AG04449 (cell line): Measurements from ENCODE around the gene GPER1.

ENCODE experiments used
- CTCF ChIA-PET: fragments of 350-600 bp; formaldehyde crosslinking; extraction: SDS; loops from one replicate; lab custom pipeline; 2021; ENCODE audit warnings: antibody characterized with exemption; lab: Yijun Ruan, JAX
- POLR2A ChIA-PET: fragments of 400-600, 350-600 bp; formaldehyde crosslinking; extraction: SDS; loops from one replicate; lab custom pipeline; 2020; ENCODE audit warnings: antibody characterized with exemption, inconsistent platforms; lab: Yijun Ruan, JAX
- DNase-seq: peaks from one replicate; pipeline ENCODE4 v3.0.0-alpha.2; 2010; ENCODE audit warnings: low read depth, low spot score
- H3K4me3 ChIP-seq: 2 replicates; pipeline ENCODE4 v1.5.1; 2011; ENCODE audit warnings: low read depth, mild to moderate bottlenecking, control low read depth, low read length
- TF ChIP-seq, protein P1 (sequence below): IDR thresholded peaks from one replicate; pipeline ENCODE4 v1.5.1; 2011; ENCODE audit warnings: mild to moderate bottlenecking, moderate library complexity, low read length, control low read depth, inconsistent platforms; ENCODE audit not compliant: insufficient read depth; ENCODE audit errors: missing control alignments

Gene GPER1

DNA sequence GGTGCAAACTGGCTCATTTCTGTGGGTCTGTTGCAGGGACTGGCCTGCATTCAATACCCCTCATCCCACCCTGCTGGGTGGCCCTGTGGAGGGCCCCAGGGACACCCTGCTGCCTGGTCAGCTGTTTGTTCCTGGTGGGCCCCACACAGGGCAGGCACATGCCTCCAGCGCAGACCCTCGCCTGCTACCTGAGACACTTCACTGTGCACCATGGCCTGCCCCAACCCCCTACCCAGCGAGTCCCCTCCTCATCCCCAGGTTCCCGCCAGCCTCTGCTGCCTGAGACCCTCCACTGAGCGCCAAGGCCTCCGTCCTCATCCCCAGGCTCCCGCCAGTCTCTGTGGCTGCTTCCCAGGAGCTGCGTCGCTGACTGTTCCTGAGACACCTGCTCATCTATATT is 26.7 kb upstream of the GPER1 start:
- no peak overlapping the region for H3K4me3 ChIP-seq
- TF ChIP-seq, protein P1, sequence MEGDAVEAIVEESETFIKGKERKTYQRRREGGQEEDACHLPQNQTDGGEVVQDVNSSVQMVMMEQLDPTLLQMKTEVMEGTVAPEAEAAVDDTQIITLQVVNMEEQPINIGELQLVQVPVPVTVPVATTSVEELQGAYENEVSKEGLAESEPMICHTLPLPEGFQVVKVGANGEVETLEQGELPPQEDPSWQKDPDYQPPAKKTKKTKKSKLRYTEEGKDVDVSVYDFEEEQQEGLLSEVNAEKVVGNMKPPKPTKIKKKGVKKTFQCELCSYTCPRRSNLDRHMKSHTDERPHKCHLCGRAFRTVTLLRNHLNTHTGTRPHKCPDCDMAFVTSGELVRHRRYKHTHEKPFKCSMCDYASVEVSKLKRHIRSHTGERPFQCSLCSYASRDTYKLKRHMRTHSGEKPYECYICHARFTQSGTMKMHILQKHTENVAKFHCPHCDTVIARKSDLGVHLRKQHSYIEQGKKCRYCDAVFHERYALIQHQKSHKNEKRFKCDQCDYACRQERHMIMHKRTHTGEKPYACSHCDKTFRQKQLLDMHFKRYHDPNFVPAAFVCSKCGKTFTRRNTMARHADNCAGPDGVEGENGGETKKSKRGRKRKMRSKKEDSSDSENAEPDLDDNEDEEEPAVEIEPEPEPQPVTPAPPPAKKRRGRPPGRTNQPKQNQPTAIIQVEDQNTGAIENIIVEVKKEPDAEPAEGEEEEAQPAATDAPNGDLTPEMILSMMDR, result no peak
- ChIA-PET CTCF (interaction anchor here (0.8 to 14.2 kb wide), 7 partner anchors 8 to 76 kb away, joined by 3 to 558 read pairs (median 4); partner anchors contain the start of gene GPR146), POLR2A (no interaction called here)
- no peak for DNase-seq

DNA sequence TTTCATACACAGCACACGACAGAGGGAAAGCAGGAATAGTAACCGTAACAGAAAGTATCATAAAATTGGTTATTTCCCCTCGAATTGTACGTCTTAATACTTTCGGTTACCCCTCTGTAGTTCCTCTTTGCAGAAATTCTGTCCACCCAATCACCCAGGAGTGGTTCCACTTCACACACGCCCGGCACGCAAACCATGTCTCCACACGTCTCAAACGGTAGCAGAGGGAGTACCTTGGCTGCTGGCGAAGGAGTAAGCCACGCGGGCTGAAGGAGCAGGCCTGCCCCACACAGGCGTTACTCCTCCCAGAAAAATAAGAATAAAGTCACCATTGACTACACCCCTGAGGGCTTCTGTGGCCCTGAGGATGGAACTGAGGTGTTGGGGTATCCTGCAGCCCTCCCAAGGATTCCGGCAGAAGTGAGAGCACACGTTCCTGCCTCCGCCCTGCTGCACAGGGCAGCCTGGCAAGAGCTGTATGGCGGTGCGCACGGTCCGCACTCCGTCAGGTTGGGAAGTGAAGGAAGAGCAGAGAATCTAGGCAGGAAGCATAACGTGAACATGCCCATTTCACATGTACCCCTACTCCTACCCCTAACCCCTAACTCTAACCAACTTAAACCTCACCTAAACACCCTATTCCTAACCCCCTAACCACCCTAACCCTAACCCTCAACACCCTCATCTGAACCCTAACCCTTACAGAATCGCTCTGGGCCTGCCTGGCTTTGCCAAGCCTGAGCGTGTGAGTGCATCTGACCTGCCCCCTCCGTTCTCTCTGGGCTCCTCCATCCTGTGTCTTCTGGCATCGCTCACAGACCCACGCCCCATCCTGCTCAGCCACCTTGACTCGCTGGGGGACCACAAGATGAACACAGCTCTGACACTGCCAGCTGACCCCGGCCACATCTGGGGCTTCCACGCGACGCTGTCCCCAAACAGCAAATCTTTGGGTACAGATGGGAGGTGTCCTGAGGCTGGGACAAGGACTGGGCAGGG is 25.3 kb upstream of the GPER1 start:
- CTCF ChIA-PET, result interaction anchor here (1.0 to 14.2 kb wide), 4 partner anchors 8 to 89 kb away, joined by 3 to 558 read pairs (median 28); no protein-coding TSS in a partner anchor
- H3K4me3 ChIP-seq, result no peak overlapping the region
- POLR2A ChIA-PET, result no interaction called here
- DNase-seq, result no peak
- TF ChIP-seq, protein P1, result no peak

DNA sequence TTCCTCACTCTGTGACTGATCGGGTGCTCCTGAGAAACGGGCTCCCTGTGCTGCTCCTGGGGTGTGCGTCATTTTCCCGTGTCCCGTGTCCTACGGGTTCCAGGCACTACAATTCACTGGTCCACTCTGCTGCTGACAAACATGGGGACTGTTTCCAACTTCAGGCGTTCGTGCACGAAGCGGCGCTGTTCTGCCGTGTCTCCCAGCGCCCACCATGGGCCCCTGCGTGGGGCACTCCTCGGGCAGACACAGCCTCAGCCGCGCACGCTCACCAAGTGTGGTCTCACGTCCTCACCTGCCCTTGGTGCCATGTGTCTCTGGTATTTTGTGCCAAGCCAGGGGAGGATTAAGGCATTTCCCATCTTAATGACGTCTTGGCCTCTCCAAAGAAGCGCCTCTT is 24.6 kb upstream of the GPER1 start:
- H3K4me3 ChIP-seq, result no peak overlapping the region
- CTCF ChIA-PET, result interaction anchor here (1.0 to 14.2 kb wide), 4 partner anchors 9 to 90 kb away, joined by 3 to 558 read pairs (median 69); no protein-coding TSS in a partner anchor
- POLR2A ChIA-PET, result no interaction called here
- DNase-seq, result no peak
- TF ChIP-seq, protein P1, result no peak

DNA sequence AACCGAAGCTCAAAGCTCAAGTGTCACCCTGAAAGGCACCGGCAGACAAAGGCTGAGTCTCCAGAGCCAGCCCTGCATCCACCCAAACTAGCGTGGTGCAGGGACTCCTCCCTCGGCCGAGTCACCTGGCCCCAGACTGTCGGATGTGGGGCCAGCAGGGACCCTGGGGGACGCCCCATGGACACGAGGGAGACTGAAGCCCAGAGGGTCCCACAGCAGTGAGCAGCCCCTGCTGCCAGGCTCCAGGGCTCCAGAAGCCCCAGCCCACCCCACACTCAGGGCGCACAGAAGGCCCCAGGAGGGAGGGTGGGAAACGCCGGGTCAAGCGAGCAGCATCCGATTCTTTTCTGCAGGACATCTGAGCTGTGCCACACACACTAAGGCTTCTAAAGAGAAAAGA is 23.3 kb upstream of the GPER1 start:
- CTCF ChIA-PET, result interaction anchor here (0.7 to 14.2 kb wide), 21 partner anchors 10 to 191 kb away, joined by 3 to 558 read pairs (median 12); partner anchors contain the start of genes COX19, GPER1 and GPR146
- no peak for DNase-seq
- H3K4me3 ChIP-seq, result no peak overlapping the region
- POLR2A ChIA-PET, result no interaction called here
- TF ChIP-seq, protein P1, result no peak

DNA sequence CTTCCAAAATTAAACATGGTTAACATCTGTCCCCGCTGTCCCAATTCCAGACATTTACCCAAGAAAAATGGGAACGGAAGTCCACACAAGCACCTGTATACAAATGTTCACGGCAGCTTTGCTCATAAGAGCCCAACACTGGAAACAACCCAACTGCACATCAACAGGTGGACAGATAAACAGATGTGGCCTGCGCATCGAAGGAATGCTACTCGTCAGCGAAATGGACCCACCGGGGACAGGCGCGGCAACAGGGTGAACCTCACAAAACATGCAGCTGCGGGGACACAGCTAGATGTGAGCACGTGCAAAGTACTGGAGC is 22.7 kb upstream of the GPER1 start:
- no peak for DNase-seq
- TF ChIP-seq, protein P1, result no peak
- CTCF ChIA-PET, result interaction anchor here (0.6 to 14.2 kb wide), 37 partner anchors 11 to 192 kb away, joined by 3 to 558 read pairs (median 6); partner anchors contain the start of genes COX19, GPER1 and GPR146
- H3K4me3 ChIP-seq, result no peak overlapping the region
- POLR2A ChIA-PET, result interaction anchor here (1.3 kb wide), 1 partner anchor 72 kb away, joined by 6 read pairs; no protein-coding TSS in a partner anchor
